D341Med (cell line): ENCODE data around the gene CAMSAP1.
"Not testable (repeated sequence)": the region's sequence is repeated elsewhere in the genome, so short reads cannot be mapped to it uniquely, and the experiment has no call there.

Experiments used
- DNase-seq: peaks from one replicate; pipeline ENCODE4 v3.0.0; 2012; ENCODE audit warnings: low spot score

Gene CAMSAP1

GRCh38 chr9:135921749-135922310 lies 14.5 kb upstream of the CAMSAP1 start:
- no peak for DNase-seq

- peak; percentile 56 for DNase-seq
These were observed 13.7 kb upstream of the CAMSAP1 start for GRCh38 chr9:135920973-135921585.

GRCh38 chr9:135920256-135920930 lies 13.0 kb upstream of the CAMSAP1 start:
- DNase-seq = no peak

DNA sequence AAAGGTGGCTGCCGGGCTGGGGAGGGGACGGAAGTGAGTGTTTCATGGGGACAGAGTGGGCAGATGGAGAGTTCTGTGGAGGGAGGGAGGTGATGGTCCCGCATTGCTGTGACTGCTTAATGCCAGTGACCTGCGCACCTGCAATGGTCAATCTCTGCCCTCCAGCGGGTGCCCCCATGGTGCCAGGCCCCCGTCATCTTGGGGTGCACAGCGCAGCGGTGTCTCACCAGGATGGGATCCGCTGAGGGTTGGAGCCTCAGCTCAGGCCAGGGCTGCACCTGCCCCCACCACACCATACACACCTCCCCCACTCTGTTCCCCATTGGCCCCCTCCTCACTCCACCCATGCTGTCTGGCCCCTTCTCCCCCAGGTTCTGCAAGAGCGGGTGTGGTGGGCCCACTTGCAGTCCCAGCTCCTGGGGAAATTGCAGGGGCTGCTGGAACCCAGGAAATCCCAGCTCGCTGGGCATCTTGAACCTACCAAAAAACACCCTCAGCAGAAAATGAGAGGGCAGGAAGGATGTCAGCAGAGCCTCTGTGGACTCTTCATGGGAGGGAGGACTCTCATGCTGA lies 12.1 kb upstream of the CAMSAP1 start:
- DNase-seq = no peak

DNA sequence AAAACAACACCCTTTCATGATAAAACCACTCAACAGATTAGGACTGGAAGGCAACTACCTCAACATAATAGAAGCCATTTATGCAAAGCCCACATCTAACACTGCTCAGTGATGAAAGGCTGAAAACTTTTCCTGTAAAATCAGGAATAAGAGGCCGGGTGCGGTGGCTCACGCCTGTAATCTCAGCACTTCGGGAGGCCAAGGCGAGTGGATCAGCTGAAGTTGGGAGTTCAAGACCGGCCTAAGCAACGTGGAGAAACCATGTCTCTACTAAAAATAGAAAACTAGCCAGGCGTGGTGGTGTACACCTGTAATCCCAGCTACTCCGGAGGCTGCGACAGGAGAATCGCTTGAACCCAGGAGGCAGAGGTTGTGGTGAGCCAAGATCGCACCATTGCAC lies 8.9 kb upstream of the CAMSAP1 start:
- not testable (repeated sequence) for DNase-seq

- DNase-seq = no peak
These were observed 7.6 kb upstream of the CAMSAP1 start for GRCh38 chr9:135914921-135915320.

GRCh38 chr9:135911233-135911632 lies 3.9 kb upstream of the CAMSAP1 start:
- not testable (repeated sequence) for DNase-seq

DNA sequence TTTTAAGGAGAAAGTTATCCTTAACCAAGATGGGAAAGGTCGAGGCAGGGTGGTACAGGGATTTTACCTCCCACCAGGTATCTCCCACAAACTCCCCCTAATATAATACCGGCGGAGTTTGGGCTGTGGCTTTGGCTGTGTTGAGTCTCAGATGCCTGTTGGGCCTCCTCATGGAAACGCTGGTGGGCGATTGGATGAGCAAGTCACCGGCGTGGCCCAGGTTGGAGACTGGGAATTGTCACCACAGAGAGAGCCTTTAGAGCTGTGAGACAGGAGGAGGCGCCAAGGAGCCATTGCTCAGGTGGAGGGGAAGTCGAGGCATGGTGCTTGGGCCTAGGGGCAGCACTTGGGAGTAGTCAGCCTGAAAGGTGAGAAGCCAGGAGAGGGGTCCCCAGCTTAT lies 3.4 kb upstream of the CAMSAP1 start:
- DNase-seq = no peak

DNA sequence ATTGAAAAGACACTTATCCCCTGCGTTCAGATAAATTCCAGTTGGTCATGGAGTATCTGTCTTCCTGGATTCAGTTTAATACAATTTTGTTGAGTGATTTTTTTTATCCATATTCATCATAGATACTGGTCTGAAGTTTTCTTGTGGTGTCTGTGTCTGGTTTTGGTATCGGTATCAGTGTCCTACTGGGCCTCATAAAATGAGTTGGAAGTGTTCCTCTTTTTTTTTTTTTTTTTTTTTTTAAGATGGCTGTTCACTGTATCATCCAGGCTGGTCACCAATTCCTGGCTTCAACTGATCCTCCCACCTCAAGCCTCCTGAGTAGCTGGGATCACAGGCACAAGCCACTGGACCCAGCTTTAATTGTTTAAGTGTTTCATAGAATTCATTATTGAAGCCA lies 2.9 kb upstream of the CAMSAP1 start:
- no peak for DNase-seq

DNA sequence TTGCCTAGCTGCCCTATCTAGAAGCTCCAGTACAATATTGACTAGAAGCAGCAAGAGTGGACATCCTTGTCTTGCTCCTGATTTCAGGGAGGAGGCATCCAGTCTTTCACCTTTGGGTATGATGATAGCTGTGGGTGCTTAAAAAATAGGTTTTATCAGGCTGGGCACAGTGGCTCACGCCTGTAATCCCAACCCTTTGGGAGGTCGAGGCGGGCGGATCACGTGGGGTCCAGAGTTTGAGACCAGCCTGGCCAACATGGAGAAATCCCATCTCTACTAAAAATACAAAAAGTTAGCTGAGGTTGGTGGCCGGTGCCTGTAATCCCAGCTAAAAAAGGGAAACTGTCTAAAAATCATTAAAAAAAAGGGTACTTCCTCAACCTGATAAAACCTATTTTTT lies 2.0 kb upstream of the CAMSAP1 start:
- no peak for DNase-seq

DNA sequence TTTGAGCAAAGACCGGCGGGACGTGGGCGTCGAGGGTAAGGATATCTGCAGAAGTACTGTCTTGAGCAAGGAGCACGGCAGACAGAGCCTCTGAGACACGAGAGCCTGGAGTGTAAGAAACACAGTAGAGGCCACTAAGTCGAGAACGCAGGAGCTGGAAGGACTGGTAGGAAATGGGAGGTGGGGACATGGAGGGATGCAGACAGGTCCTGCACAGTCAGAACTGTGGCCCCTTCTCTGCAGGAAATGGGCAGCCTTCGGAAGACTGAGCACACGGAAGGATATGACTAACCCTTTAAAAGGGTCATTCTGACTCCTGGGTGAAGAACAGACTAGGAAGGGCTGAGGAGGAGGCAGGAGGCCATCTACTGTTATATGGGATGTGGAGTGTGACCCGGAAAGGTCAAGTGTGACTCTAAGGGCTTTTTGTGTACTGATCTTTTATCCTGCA lies 1.4 kb upstream of the CAMSAP1 start:
- DNase-seq = no peak

DNA sequence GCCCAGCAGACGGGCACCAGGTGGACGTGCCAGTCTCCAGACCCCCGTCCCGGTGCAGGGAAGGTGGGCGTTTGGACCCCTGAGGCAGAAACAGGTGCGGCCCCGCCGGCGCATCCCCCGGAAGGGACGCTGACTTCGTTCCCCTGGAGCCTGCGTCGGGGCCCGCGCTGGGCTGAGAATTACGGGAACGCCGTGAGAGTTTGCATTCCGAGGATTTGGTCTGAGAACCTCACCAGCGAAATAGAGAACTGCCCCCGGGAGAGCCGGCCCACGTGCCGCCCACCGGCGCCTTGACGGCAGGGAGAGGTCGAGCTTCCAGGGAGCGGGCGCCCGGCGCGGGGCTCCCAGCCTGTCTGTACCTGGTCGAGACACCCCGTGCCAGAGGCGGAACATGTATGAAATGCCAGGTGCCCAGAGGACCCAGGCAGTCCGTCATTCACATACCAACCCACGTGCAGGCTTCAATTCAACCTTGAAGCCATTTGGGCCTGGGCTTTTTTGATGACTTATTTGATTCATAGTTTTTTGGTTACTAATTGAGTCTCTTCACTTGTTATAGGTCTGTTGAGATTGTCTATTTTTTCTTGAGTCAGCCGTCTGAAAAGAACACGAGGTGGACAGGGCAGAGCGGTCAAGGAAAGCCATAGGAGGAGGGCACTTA lies 877 bp upstream of the CAMSAP1 start:
- DNase-seq = no peak

DNA sequence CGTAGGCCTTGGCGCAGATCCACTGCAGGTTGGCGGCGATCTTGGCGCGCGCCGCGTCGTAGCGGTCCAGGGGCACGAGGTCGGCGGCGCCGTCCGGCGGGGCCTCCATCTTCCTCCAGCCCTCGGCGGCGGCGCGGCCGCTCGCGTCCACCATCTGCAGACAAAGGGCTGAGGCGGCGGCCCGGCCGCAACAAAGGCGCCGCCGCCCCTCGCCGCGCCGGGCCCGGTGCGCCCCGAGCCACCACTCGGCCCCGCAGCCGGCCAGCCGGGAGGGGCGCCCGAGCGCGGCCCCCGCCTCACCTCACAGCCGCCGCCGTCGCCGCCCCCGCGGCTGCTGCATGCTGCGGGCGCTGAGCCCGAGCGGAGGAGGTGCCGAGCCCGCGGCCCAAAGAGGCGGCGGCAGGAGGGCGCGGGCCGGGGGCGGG lies 328 bp downstream of the CAMSAP1 start:
- no peak for DNase-seq

DNA sequence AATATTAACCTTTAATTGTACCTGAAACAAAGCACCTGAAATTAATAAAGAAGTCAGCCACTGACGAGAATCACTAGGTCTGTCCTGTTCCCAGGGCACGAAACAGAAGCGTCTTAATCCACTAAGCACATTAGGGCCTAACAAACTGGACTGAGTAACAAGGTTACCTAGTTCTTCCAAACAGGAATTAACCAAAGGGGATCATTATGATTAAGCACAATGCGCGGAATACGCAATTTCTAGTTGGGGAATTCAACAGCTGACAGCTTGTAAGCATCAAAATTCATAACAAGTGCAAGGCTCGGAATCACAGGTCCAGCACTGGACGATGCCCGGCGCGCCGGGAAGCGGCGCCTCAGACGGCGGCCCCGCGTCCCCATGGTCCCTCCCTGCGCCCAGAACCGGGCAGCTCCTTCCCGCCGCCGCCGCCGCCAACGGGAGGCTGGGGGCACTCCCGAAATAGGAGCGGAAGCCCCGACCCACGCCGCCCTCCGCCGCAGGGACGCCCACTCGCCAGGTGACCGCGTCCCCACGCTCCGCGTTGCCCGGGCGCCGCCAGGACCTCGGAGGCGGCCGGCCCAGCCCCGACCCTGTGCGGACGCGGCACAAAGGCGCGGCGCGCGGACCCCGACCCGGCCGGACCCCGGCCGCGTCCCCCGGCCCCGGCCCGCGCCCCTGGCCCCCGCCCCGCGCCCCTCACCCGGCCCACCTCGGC lies 898 bp downstream of the CAMSAP1 start:
- DNase-seq = no peak

DNA sequence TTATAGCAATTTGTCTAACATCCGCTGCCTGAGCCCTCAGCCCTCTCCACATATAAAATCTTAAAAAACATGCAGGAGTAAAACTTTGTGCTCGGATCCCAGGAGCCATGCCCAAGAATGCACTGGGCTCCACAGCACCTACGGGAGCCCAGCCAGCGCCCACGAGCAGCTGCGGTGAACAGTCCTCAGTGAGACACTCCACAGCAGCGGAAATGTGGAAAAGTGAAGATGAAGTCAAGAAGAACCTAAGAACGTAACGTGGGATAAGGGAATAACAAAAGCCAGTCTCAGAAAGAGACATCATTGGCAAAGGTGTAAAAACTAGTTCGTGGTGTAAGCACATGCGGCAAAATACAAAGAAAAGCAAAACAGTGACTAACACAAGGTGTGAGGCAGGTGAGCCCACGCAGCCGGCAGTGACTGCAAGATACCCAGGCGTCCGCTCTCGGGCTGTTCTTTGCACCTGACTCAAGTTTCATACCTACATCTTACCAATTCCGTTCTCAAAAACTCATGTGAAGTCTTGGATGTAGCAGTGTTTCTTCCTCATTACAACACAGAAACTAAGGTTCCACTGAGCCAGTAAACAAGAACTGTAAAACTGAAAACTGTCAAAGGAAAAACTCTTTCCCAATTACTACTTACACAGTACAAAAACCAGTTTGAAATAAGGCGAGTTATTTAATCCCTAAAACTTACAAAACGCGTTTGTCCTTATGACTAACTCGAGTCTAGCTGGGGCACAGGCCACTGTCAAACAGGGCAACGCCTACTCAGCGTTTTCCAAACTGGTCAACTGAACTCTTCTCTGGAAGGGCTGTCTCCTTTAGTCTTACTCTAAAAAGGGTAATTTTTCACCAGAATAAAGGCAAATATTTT lies 1.7 kb downstream of the CAMSAP1 start:
- DNase-seq = no peak

- DNase-seq = no peak
These were observed 3.4 kb downstream of the CAMSAP1 start for GRCh38 chr9:135903786-135904520.

DNA sequence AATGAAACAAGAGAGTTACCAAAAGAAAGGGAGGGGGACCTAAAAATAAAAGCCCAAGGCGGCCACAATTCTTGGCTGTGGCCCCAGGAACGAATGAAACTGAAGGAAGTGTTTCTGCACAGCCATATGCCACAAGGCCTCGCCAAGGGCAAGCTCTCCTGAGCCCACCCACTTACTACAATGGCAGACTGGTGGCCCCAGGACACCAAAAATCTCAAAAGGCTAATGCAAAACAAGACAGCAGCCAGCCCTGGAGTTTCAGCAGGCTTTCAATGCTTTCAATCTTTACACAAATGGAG lies 4.0 kb downstream of the CAMSAP1 start:
- DNase-seq = no peak

- no peak for DNase-seq
These were observed 4.5 kb downstream of the CAMSAP1 start for GRCh38 chr9:135902655-135903357.

DNA sequence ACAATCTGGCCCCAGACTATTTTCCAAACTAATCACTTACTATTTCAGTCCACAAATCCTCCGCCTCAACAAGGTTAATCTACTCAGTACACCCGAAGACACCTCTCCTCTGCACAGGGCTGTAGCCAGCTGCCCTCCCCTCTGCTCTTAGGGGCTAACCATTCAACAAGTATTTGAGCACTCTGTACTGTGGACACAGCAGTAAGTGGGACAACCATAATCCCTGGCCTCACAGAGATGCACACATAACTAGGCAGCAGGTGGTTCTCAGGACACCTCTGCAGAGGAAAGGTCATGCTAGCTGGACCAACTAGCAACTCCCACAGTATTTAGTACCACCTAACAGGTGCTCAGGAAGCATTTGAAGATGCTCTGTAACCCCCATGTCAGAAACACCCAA lies 5.5 kb downstream of the CAMSAP1 start:
- DNase-seq = no peak
